Smooth muscle cell (in vitro differentiated cells): Measurements from ENCODE around the gene CD58. TPM values are rescaled to one million over a fixed set of nuclear protein-coding genes. Genes with fewer than 3 reads are reported as not detected.

ENCODE experiments used
- DNase-seq: peaks from one replicate; lab custom pipeline; 2025; ENCODE audit not compliant: unreplicated experiment; lab: John Stamatoyannopoulos, UW
- H2AFZ ChIP-seq: fragments of 200-600 bp; sonication (generic); 2 replicates; pipeline ENCODE4 v1.6.0; 2016; ENCODE audit warnings: antibody characterized with exemption, low read depth, mild to moderate bottlenecking
- H3F3A ChIP-seq: fragments of 200-600 bp; sonication (generic); 2 replicates; pipeline ENCODE4 v1.6.0; 2017; ENCODE audit warnings: antibody characterized with exemption, low read depth
- H3K27ac ChIP-seq: fragments of 200-600 bp; sonication (generic); 2 replicates; pipeline ENCODE4 v1.5.1; 2016; ENCODE audit warnings: low read depth, mild to moderate bottlenecking
- H3K27me3 ChIP-seq: fragments of 200-600 bp; sonication (generic); 2 replicates; pipeline ENCODE4 v1.6.1; 2016; ENCODE audit warnings: low read depth, mild to moderate bottlenecking
- H3K36me3 ChIP-seq: fragments of 200-600 bp; sonication (generic); 2 replicates; pipeline ENCODE4 v1.5.1; 2016; ENCODE audit warnings: low read depth
- H3K4me1 ChIP-seq: fragments of 200-600 bp; sonication (generic); 2 replicates; pipeline ENCODE4 v1.5.1; 2016; ENCODE audit warnings: low read depth
- H3K4me2 ChIP-seq: fragments of 200-600 bp; sonication (generic); 2 replicates; pipeline ENCODE4 v1.6.0; 2016; ENCODE audit warnings: mild to moderate bottlenecking
- H3K4me3 ChIP-seq: fragments of 200-600 bp; sonication (generic); 2 replicates; pipeline ENCODE4 v1.5.1; 2016; ENCODE audit warnings: mild to moderate bottlenecking
- H3K79me2 ChIP-seq: fragments of 200-600 bp; sonication (generic); 2 replicates; pipeline ENCODE4 v1.6.0; 2016; ENCODE audit warnings: low read depth, mild to moderate bottlenecking
- H3K9ac ChIP-seq: fragments of 200-600 bp; sonication (generic); 2 replicates; pipeline ENCODE4 v1.6.0; 2016; ENCODE audit warnings: low read depth
- H3K9me3 ChIP-seq: fragments of 200-600 bp; sonication (generic); replicated peaks from 2 replicates; pipeline ENCODE4 v1.5.1; 2016; ENCODE audit warnings: low read depth
- H4K20me1 ChIP-seq: fragments of 200-600 bp; sonication (generic); 2 replicates; pipeline ENCODE4 v1.6.0; 2016; ENCODE audit warnings: low read depth
- WGBS: methylation state at CpG from one replicate; pipeline ENCODE4 v1.1.7; 2016; ENCODE audit warnings: low lambda C conversion rate; 5-methylcytosine and 5-hydroxymethylcytosine counted together
- polyA plus RNA-seq: library from polyadenylated mRNA; unstranded; fragments of >200 nt; fragmentation: Nextera tagmentation; extraction: Ambion mirVana; gene quantifications from 2 replicates; pipeline ENCODE4 v1.2.1, GENCODE V29; 2016
- total RNA-seq: library from RNA; depleted of rRNA; stranded (reverse); fragments of >200 nt; gene quantifications from 2 replicates; pipeline ENCODE4 v1.2.3, GENCODE V29; 2014
- TF ChIP-seq, protein P1 (sequence below): fragments of 200-600 bp; sonication (generic); IDR thresholded peaks from 2 replicates; pipeline ENCODE4 v1.5.1; 2017; ENCODE audit warnings: borderline replicate concordance, mild to moderate bottlenecking, antibody characterized with exemption; ENCODE audit not compliant: insufficient read depth, poor library complexity, severe bottlenecking

Gene CD58
- total and polyA plus RNA-seq, 2 experiments from 2014 or later: 33.5 to 43.8 TPM

DNA sequence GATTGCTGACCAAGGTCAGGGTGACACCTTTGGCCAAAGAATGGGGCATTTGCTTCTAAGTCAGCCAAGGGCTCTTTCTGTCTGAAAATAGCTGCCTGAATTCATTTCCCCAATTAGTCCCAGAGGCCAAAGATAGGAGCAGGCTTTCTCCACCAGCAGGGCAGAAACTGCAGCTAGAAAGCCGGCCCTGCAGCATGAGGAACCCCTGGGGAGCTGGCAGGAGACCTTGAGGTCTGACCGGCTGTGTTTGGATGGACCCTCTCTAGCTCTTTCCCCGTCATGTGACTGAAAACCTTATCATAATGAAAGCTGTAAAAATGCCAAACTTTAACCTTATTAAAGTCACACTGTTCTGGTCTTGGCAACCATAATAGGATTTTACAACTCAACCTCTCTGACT is 93.4 kb downstream of the CD58 start:
- WGBS: 73% methylated on average over 3 of the region's 3 CpGs
- no peaks in the 10 kb centered on the region for H3K27me3 ChIP-seq
- no peak overlapping the region for H3K4me2 ChIP-seq

DNA sequence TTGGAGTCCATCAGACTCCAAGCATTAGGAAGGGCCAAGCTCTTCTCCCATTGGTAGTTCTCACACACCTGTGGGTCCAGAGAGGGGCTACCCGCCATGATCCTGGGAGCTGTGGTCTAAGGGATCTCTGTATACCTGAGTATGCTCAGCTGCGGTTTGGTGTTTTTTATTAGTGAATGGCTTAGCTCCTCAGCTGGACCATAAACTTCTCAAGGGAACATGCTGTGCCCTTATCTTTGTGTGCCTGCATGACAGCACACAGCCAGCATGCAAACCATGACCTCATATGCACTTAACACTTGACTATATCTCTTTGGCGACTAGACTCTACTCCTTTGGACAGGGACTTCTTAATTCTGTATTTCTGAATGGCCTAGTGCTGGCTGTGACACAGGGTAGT is 94.5 kb downstream of the CD58 start:
- H3K4me2 ChIP-seq: no peak overlapping the region
- no peak overlapping the region for H3K4me3 ChIP-seq
- H3K27me3 ChIP-seq: no peaks in the 10 kb centered on the region
- H2AFZ ChIP-seq: no peak overlapping the region
- DNase-seq: no peak
- no peak overlapping the region for H3K27ac ChIP-seq
- no peaks in the 10 kb centered on the region for H3F3A ChIP-seq
- no peaks in the 10 kb centered on the region for H3K4me1 ChIP-seq
- no peak overlapping the region for H3K9ac ChIP-seq
- no peaks in the 10 kb centered on the region for H3K36me3 ChIP-seq
- TF ChIP-seq, protein P1, sequence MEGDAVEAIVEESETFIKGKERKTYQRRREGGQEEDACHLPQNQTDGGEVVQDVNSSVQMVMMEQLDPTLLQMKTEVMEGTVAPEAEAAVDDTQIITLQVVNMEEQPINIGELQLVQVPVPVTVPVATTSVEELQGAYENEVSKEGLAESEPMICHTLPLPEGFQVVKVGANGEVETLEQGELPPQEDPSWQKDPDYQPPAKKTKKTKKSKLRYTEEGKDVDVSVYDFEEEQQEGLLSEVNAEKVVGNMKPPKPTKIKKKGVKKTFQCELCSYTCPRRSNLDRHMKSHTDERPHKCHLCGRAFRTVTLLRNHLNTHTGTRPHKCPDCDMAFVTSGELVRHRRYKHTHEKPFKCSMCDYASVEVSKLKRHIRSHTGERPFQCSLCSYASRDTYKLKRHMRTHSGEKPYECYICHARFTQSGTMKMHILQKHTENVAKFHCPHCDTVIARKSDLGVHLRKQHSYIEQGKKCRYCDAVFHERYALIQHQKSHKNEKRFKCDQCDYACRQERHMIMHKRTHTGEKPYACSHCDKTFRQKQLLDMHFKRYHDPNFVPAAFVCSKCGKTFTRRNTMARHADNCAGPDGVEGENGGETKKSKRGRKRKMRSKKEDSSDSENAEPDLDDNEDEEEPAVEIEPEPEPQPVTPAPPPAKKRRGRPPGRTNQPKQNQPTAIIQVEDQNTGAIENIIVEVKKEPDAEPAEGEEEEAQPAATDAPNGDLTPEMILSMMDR: no peak
- WGBS: 45% methylated on average over 3 of the region's 3 CpGs
- H3K79me2 ChIP-seq: no peaks in the 10 kb centered on the region
- no peaks in the 10 kb centered on the region for H4K20me1 ChIP-seq
- H3K9me3 ChIP-seq: no peaks in the 10 kb centered on the region

More for the DNA sequence above, 93.4 kb downstream of the CD58 start:
- Histone ChIP-seq H3K27ac (no peak overlapping the region), H3K4me3 (no peak overlapping the region), H3K36me3 (no peaks in the 10 kb centered on the region), H3K4me1 (no peaks in the 10 kb centered on the region), H3K9ac (no peak overlapping the region), H3K79me2 (no peaks in the 10 kb centered on the region), H3F3A (no peaks in the 10 kb centered on the region), H2AFZ (no peak overlapping the region), H4K20me1 (no peaks in the 10 kb centered on the region), H3K9me3 (no peaks in the 10 kb centered on the region)
- DNase-seq: no peak
- TF ChIP-seq, protein P1: no peak

DNA sequence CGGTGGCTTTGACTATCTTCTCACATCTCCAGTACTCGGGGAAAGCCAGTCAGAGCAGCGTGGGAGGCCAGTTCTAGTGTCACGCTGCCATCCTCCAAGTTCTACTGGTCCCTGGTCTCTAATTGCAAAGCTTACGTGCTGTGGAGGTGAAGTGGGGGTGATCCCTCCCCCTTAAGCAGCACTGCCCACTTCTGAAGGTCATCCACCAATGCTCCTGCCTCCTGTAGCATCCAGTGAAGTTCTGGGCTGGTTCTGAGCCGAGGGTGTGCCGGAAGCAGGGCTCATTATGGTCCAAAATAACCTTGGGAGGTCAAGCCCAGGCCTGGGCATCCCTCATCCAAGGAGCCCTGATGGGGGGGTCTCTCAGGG is 95.0 kb downstream of the CD58 start:
- Histone ChIP-seq H3K9me3 (no peaks in the 10 kb centered on the region), H3K79me2 (no peaks in the 10 kb centered on the region), H3K4me3 (no peak overlapping the region), H3K9ac (no peak overlapping the region), H3K27me3 (no peaks in the 10 kb centered on the region), H2AFZ (no peak overlapping the region), H3K36me3 (no peaks in the 10 kb centered on the region), H3K27ac (no peak overlapping the region), H4K20me1 (no peaks in the 10 kb centered on the region), H3F3A (no peaks in the 10 kb centered on the region), H3K4me2 (no peak overlapping the region), H3K4me1 (no peaks in the 10 kb centered on the region)
- 96% methylated on average over 7 of the region's 7 CpGs for WGBS
- TF ChIP-seq, protein P1: no peak
- no peak for DNase-seq
